ENCODE measurements around the gene HEPACAM2.

HEPACAM2 gene

GRCh38 chr7:93226310-93226709, at the start of gene HEPACAM2:
Gene HEPACAM2 (minus strand): TSS chr7:93226469.
- DNase-seq: peak in 2 of 3 experiments; percentile 86 to 97

DNA sequence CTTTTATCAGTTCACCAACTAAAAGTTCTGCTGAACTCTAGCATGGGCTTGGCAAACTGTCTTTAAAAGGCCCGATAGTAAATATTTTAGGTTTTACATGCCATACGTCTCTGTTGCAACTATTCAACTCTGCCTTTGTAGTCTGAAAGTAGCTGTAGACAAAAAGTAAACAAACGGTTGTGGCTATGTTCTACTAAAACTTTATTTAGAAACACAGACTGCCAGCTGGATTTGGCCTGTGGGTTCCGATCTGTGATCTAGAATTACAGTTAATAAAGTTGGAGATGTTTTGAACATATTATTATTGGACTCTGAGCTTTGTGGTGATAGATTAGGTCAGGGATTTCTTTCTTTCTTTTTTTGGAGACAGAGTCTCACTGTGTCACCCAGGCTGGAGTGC, 39.0 kb upstream of the HEPACAM2 start:
- no peak for DNase-seq

GRCh38 chr7:93262535-93262934, 36.3 kb upstream of the HEPACAM2 start:
- DNase-seq: no peak

DNA sequence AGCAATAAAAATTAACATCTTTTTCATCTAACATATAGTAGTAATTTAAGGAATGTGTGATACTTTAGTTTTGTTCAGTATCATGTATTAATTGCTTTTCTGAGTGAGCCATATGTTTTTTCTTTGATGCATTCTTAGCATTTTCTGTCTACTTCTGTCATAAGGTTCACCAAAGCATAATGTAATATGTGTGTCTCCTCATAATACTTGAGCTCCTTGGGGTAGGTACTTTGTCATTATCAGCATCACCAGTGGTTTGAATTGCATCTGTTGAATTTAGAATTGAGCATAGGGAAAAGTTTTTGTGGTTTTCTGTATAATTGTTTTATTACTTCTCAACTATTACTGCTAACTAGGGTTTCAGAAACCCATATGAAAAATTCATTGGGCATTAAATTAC, 32.4 kb upstream of the HEPACAM2 start:
- DNase-seq: no peak

- no peak for DNase-seq
Measured at GRCh38 chr7:93249491-93250148, 23.4 kb upstream of the HEPACAM2 start.

GRCh38 chr7:93245525-93246432, 19.5 kb upstream of the HEPACAM2 start:
- DNase-seq: peak in 2 of 3 experiments; percentile 22 to 71

DNA sequence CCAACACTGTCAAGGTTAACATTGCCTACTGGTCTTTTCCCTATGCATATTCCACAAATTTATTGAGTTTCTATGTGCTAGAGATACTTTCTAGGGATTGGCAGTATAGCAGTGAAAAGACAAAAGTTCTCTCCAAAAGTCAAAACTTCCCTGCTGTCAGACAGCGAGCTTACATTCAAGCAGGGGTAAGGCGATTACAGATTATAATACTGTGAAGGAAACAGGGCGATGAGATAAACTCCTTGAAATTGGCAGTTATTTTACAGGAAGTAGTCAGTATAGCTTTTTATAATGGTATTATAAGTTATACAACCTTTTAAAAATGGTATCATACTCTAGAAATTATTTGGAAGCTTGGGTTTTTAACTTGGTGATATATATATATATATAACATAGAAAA, 15.8 kb upstream of the HEPACAM2 start:
- no peak for DNase-seq

GRCh38 chr7:93239824-93240223, 13.6 kb upstream of the HEPACAM2 start:
- no peak for DNase-seq

DNA sequence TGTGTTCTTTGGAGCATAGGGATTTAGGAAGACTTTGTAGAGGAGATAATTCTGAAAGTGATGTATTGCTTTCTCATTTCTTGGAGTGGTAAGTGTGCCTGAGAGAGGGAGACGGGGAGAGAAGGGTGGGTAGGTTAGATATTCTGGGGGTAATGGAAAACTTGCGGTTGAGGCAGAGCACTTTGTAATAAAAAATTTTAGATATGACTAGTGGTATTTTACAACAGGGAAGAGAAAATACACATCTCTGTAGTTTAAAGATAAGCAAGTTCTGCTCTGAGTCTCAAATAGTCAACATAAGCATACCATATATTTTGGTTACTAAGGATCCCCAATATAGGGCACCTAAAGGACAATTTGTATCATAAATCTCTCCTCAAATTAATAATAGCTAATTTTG, 12.5 kb upstream of the HEPACAM2 start:
- DNase-seq: no peak

DNA sequence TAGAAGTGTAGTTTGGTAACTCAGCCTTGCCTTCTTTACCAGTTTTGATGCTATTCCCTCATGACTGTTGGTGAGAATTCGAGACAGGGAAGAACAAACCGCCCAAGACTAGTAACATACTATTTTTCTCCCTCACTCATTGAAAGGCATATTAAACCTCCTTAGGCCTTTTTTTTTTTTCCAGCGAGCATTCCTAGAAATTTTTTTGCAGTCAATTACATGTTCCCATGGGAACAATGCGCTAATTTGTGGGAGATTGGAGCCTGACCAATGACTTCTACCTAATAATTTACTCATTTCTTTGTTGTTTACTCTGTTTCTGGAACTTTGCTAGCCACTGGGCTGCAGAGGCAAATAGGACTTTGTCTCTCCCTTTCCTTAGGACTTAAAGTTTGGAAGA, 11.9 kb upstream of the HEPACAM2 start:
- peak in 1 of 3 experiments; percentile 11 for DNase-seq

- no peak for DNase-seq
Measured at GRCh38 chr7:93235541-93235940, 9.3 kb upstream of the HEPACAM2 start.

DNA sequence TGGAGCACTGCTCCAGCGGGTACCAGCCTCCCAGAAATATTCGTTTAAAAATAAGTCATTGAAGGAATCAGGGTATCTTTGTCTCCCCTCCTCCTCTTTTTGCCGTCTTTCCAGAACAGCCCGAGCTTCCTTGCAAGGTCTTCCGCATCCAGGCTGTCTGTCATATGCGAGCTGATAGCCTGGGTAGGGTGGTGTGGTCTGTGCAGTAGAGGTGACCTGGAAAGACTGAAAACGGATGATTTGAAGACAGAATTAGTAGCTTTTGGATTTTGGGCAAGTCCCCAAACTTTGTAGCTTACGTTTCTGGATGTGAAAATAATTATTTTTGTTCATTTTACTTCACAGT, 6.4 kb upstream of the HEPACAM2 start:
- peak in 1 of 3 experiments; percentile 71 for DNase-seq

DNA sequence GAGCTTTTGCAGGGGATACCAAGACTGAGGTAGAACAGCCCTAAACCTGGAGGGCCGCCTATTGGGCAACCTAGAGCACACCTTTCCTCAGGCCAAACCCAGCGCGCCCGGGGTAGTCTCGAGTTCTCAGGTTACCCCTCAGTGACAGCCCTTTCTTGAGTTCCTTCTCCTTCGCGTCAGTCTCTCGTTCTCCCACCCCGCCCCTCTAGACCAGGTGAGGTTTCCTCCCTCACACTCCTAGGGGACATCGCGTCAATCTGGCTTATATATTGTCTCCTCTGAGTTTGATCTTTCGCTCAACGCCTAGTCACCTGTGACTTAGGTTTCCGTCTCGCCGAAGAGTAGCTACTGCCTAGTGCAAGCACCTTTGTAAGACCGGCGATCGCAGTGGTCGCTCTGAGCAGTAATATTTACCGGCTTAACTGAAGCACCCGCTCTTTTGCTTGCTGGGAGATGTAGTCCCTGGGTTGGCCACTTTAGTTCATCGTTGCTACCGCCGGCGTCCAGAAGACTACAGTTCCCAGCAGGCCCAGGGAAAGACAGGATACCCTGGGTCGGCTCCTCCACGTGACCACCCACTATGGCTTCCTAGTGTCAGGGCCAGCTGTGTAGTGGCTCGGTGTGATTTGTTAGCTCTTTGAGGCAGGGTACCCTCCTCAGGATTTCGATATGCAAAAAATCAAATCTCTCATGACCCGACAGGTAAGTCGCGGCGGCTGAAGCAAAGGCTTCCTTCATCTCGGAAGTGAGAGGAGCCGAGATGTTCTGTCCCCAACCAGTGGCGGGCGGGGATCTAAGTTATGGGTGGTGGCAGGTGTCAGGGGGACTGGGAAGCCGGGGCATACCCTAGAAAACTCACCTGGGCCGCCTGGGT, 5.8 kb upstream of the HEPACAM2 start, which contains the start of gene VPS50:
Gene VPS50, plus strand, starts transcription at position 568 of the 874 bp plus-strand sequence. Its CDS starts 102 bp downstream, at position 670.
- peak; percentile 98 to 99 (median 98) for DNase-seq

DNA sequence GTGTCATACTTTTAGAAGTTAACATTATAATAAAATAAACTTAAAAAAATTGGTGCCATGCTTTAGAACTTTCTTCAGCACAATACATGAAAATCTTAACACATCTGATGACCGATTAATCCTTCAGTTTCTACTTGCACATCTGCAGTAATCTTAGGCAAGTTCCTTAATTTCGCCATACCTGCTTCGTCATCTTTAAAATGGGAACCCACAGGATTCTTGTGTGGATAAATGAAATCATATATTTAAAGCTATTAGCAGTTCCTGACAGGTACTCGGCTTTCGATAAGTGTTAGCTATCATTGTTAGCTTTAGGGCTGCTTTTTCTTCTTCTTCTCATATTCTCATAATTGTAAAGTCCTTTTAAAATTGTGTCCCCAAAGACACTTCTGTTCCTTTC, 5.0 kb upstream of the HEPACAM2 start:
- DNase-seq: no peak

DNA sequence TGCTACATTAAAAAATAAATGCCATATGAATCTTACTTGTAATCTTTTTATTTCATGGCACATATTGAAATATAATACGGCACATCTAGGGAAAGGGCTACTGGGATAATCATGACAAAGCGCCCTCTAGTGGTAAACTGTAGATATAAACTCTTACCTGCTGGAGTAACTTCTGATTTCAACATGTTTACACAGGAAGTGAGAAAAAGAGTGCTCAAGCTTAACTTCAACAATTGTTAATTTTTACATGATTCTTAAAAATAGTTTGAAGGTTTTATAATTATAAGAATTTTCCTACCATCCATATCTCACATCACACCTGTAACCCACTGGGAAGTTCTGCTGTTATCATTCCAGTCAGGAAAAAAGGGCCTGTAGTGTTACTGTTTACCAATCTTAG, 2.0 kb upstream of the HEPACAM2 start:
- peak; percentile 51 to 86 (median 71) for DNase-seq

DNA sequence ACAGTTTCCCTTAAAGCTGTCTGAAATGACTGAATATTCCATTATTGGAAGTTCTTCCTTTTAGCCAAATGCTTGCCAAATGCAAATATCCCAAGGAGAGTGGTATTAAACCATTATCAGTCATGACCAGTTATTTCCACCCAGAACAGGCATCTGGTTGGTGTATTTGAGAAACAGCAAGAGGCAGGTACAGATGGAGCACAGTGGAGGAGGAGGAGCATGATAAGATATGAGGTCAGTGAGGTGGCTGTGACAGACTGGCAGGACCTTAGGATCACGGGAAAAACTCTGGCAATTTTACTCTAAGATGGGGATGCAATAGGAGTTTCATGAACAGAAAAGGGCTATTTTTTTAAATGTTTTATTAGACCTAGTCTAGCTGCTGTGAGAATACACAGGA, 6.4 kb downstream of the HEPACAM2 start:
- DNase-seq: no peak

- DNase-seq: no peak
Measured at GRCh38 chr7:93218997-93219827, 7.1 kb downstream of the HEPACAM2 start.

- peak in 2 of 3 experiments; percentile 28 to 78 for DNase-seq
Measured at GRCh38 chr7:93212881-93213280, 13.4 kb downstream of the HEPACAM2 start.

DNA sequence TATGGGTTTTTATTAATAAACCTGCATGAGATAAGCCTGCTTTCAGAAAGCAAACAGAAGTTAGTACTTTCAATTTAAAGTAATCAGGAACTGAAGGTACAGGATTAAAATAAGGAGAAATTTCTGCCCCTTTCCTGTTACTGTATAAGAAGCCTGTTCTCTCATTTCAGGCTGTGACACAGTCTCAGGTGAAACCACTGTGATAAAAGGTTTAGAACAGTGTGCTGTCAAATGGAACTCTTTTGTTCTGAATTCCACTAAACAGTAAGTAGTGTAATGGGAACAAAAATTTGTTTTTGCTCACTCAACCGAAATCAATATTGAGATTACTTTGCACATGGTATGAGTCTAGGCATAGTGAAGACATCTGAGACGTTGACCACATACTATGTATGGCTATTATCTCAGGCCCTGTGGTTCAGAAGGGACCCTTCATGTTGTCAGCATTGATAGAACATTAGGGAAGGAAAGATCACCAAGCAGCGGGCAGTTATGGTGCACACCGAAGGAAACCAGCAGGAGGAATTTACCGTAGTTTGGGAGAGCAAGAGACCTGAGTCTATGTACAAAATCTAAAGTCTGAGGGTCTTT, 14.9 kb downstream of the HEPACAM2 start:
- DNase-seq: no peak

DNA sequence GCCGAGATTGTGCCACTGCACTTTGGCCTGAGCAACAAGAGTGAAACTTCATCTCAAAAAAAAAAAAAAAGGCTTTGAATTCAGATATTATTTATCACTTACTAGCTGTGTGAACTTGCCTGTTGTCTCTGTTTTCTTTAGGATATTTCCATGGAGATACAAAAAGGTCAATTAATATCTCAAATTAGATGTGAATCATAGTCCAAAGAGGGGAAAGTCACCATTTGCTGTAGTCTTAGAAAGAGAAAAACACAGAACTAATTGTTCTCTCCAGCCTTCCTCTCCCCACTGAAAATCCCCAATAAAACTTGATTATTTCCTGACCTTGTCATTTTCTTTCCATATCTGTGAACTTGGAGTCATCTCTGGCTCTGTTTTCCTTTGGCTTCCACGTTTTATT, 21.2 kb downstream of the HEPACAM2 start:
- no peak for DNase-seq

GRCh38 chr7:93203496-93203895, 22.8 kb downstream of the HEPACAM2 start:
- DNase-seq: peak; percentile 34 to 94 (median 70)

All from NCI-H1417 (cell line).